SK-N-SH treated with all-trans-retinoic acid at 6 μM for 48 hours (cell line): ENCODE measurements around the gene SH2D3A.
"Not testable (repeated sequence)": the region's sequence is repeated elsewhere in the genome, so short reads cannot be mapped to it uniquely, and the experiment has no call there.

Experiments
- ATAC-seq: fragments of 200-7000 bp; cut with Tn5 transposase; 3 replicates; pipeline ENCODE4 v1.9.1; 2020; ENCODE audit warnings: mild to moderate bottlenecking, moderate library complexity
- ARNTL ChIP-seq: fragments of 450-650 bp; formaldehyde crosslinking; IDR thresholded peaks from 2 replicates; pipeline ENCODE4 v1.5.0; 2020; ENCODE audit warnings: low read depth, mild to moderate bottlenecking, moderate library complexity, borderline replicate concordance
- BACH2 ChIP-seq: fragments of 250-450 bp; sonication (Bioruptor Pico); IDR thresholded peaks from 2 replicates; pipeline ENCODE4 v1.9.0; 2021; ENCODE audit warnings: mild to moderate bottlenecking, borderline replicate concordance
- CREB5 ChIP-seq: fragments of 250-450 bp; sonication (Bioruptor Pico); IDR thresholded peaks from 2 replicates; pipeline ENCODE4 v1.5.1; 2020; ENCODE audit warnings: low read depth, mild to moderate bottlenecking, moderate library complexity
- CSRNP3 ChIP-seq: fragments of 250-450 bp; sonication (Bioruptor Pico); IDR thresholded peaks from 2 replicates; pipeline ENCODE4 v1.5.1; 2021; ENCODE audit warnings: mild to moderate bottlenecking, moderate library complexity
- ESRRG ChIP-seq: fragments of 250-450 bp; sonication (Bioruptor Pico); IDR thresholded peaks from 2 replicates; pipeline ENCODE4 v1.6.1; 2021; ENCODE audit warnings: mild to moderate bottlenecking
- GLIS3 ChIP-seq: fragments of 250-450 bp; sonication (Bioruptor Pico); IDR thresholded peaks from 2 replicates; pipeline ENCODE4 v1.5.0; 2020; ENCODE audit warnings: mild to moderate bottlenecking, moderate library complexity
- ISL1 ChIP-seq: fragments of 250-450 bp; sonication (Bioruptor Pico); IDR thresholded peaks from 2 replicates; pipeline ENCODE4 v2.1.2; 2022; ENCODE audit warnings: mild to moderate bottlenecking, moderate library complexity
- OSR1 ChIP-seq: fragments of 250-450 bp; sonication (Bioruptor Pico); IDR thresholded peaks from 2 replicates; pipeline ENCODE4 v1.8.0; 2022; ENCODE audit warnings: moderate library complexity, mild to moderate bottlenecking, inconsistent platforms
- SNAI2 ChIP-seq: fragments of 250-450 bp; sonication (Bioruptor Pico); IDR thresholded peaks from 2 replicates; pipeline ENCODE4 v1.5.0; 2020; ENCODE audit warnings: mild to moderate bottlenecking, moderate library complexity
- TCF4 ChIP-seq: fragments of 250-450 bp; sonication (Bioruptor Pico); IDR thresholded peaks from 2 replicates; pipeline ENCODE4 v1.8.0; 2021; ENCODE audit warnings: mild to moderate bottlenecking, moderate library complexity, borderline replicate concordance
- TOX ChIP-seq: fragments of 250-450 bp; sonication (Bioruptor Pico); IDR thresholded peaks from 2 replicates; pipeline ENCODE4 v1.8.0; 2021; ENCODE audit warnings: mild to moderate bottlenecking, moderate library complexity, borderline replicate concordance
- ZC3H10 ChIP-seq: fragments of 250-450 bp; sonication (Bioruptor Pico); IDR thresholded peaks from 2 replicates; pipeline ENCODE4 v1.5.1; 2021; ENCODE audit warnings: mild to moderate bottlenecking, moderate library complexity
- ZFP3 ChIP-seq: fragments of 250-450 bp; sonication (Bioruptor Pico); IDR thresholded peaks from 2 replicates; pipeline ENCODE4 v1.5.0; 2020; ENCODE audit warnings: mild to moderate bottlenecking, moderate library complexity
- ZNF8 ChIP-seq: fragments of 450-650 bp; formaldehyde crosslinking; IDR thresholded peaks from 2 replicates; pipeline ENCODE4 v1.5.0; 2020; ENCODE audit warnings: mild to moderate bottlenecking, moderate library complexity
- TF ChIP-seq, protein P1 (sequence below): fragments of 250-450 bp; sonication (Bioruptor Pico); IDR thresholded peaks from 2 replicates; pipeline ENCODE4 v1.8.0; 2020; ENCODE audit warnings: mild to moderate bottlenecking, moderate library complexity, borderline replicate concordance
- TF ChIP-seq, protein P2 (sequence below): fragments of 250-450 bp; sonication (Bioruptor Pico); IDR thresholded peaks from 2 replicates; pipeline ENCODE4 v1.8.0; 2021; ENCODE audit warnings: low read depth, mild to moderate bottlenecking, moderate library complexity, borderline replicate concordance
- TF ChIP-seq, protein P3 (sequence below): fragments of 250-450 bp; sonication (Bioruptor Pico); IDR thresholded peaks from 2 replicates; pipeline ENCODE4 v1.5.0; 2020; ENCODE audit warnings: mild to moderate bottlenecking, moderate library complexity

The SH2D3A gene

GRCh38 chr19:6711078-6711361, 56.2 kb downstream of the SH2D3A start:
- no peak for TF ChIP-seq ESRRG (CRISPR knock-in tag)
- no peak for TF ChIP-seq TOX (CRISPR knock-in tag)
- no peak for TF ChIP-seq ZC3H10
- no peak for TF ChIP-seq GLIS3 (CRISPR knock-in tag)
- TF ChIP-seq ZNF8 (CRISPR knock-in tag): no peak
- no peak for TF ChIP-seq BACH2 (CRISPR knock-in tag)
- TF ChIP-seq ARNTL: no peak
- no peak for TF ChIP-seq CSRNP3 (CRISPR knock-in tag)
- TF ChIP-seq, protein P1, sequence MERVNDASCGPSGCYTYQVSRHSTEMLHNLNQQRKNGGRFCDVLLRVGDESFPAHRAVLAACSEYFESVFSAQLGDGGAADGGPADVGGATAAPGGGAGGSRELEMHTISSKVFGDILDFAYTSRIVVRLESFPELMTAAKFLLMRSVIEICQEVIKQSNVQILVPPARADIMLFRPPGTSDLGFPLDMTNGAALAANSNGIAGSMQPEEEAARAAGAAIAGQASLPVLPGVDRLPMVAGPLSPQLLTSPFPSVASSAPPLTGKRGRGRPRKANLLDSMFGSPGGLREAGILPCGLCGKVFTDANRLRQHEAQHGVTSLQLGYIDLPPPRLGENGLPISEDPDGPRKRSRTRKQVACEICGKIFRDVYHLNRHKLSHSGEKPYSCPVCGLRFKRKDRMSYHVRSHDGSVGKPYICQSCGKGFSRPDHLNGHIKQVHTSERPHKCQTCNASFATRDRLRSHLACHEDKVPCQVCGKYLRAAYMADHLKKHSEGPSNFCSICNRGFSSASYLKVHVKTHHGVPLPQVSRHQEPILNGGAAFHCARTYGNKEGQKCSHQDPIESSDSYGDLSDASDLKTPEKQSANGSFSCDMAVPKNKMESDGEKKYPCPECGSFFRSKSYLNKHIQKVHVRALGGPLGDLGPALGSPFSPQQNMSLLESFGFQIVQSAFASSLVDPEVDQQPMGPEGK: no peak
- no peak for TF ChIP-seq OSR1
- TF ChIP-seq, all 23 proteins: peak for 0
- ATAC-seq: no peak

GRCh38 chr19:6710273-6711077, 56.8 kb downstream of the SH2D3A start:
- 0 out of 3 replicates have a peak, but pooled peaks have one; percentile 29 for ATAC-seq
- TF ChIP-seq ISL1 (CRISPR knock-in tag): no peak
- TF ChIP-seq ESRRG (CRISPR knock-in tag): no peak
- TF ChIP-seq ZFP3 (CRISPR knock-in tag): no peak
- TF ChIP-seq CREB5 (CRISPR knock-in tag): no peak
- no peak for TF ChIP-seq TOX (CRISPR knock-in tag)
- no peak for TF ChIP-seq ZC3H10

DNA sequence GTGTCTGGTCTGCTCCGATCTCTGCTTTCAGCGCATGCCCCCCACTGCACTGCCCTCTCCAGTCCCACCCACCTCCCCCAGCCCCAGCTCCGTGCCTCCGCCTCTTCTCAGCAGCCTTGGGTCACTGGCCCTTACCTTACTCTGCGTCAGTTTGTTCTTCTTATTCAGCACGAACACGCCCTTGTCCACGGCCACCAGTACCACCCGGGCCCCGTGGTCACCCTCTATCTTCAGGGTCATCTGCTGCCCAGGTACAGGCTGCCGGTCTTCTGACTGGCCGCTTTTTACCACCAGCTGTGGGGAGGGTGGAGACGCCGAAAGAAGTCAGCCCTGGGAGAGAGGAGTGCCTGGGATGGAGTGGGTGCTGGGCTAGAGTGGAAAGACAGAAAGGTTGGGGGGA, 57.7 kb downstream of the SH2D3A start:
- TF ChIP-seq TOX (CRISPR knock-in tag): no peak
- TF ChIP-seq, protein P1: no peak
- TF ChIP-seq, protein P2, sequence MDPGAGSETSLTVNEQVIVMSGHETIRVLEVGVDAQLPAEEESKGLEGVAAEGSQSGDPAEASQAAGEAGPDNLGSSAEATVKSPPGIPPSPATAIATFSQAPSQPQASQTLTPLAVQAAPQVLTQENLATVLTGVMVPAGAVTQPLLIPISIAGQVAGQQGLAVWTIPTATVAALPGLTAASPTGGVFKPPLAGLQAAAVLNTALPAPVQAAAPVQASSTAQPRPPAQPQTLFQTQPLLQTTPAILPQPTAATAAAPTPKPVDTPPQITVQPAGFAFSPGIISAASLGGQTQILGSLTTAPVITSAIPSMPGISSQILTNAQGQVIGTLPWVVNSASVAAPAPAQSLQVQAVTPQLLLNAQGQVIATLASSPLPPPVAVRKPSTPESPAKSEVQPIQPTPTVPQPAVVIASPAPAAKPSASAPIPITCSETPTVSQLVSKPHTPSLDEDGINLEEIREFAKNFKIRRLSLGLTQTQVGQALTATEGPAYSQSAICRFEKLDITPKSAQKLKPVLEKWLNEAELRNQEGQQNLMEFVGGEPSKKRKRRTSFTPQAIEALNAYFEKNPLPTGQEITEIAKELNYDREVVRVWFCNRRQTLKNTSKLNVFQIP (CRISPR knock-in tag): no peak
- TF ChIP-seq SNAI2 (CRISPR knock-in tag): no peak
- no peak for TF ChIP-seq ZNF8 (CRISPR knock-in tag)
- no peak for ATAC-seq

GRCh38 chr19:6708913-6709312, 58.3 kb downstream of the SH2D3A start:
- not testable (repeated sequence) for ATAC-seq

GRCh38 chr19:6708346-6708745, 58.9 kb downstream of the SH2D3A start:
- no peak for ATAC-seq
- no peak for TF ChIP-seq CSRNP3 (CRISPR knock-in tag)
- TF ChIP-seq, protein P3, sequence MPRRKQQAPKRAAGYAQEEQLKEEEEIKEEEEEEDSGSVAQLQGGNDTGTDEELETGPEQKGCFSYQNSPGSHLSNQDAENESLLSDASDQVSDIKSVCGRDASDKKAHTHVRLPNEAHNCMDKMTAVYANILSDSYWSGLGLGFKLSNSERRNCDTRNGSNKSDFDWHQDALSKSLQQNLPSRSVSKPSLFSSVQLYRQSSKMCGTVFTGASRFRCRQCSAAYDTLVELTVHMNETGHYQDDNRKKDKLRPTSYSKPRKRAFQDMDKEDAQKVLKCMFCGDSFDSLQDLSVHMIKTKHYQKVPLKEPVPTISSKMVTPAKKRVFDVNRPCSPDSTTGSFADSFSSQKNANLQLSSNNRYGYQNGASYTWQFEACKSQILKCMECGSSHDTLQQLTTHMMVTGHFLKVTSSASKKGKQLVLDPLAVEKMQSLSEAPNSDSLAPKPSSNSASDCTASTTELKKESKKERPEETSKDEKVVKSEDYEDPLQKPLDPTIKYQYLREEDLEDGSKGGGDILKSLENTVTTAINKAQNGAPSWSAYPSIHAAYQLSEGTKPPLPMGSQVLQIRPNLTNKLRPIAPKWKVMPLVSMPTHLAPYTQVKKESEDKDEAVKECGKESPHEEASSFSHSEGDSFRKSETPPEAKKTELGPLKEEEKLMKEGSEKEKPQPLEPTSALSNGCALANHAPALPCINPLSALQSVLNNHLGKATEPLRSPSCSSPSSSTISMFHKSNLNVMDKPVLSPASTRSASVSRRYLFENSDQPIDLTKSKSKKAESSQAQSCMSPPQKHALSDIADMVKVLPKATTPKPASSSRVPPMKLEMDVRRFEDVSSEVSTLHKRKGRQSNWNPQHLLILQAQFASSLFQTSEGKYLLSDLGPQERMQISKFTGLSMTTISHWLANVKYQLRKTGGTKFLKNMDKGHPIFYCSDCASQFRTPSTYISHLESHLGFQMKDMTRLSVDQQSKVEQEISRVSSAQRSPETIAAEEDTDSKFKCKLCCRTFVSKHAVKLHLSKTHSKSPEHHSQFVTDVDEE (CRISPR knock-in tag): no peak
- TF ChIP-seq TCF4 (CRISPR knock-in tag): no peak
- TF ChIP-seq TOX (CRISPR knock-in tag): no peak
- TF ChIP-seq, protein P1: no peak
- no peak for TF ChIP-seq SNAI2 (CRISPR knock-in tag)
- no peak for TF ChIP-seq ZC3H10
- TF ChIP-seq ESRRG (CRISPR knock-in tag): no peak
- no peak for TF ChIP-seq ZFP3 (CRISPR knock-in tag)
